HepG2 (cell line): ENCODE measurements around the gene NOC3L. TPM values are rescaled to one million over a fixed set of nuclear protein-coding genes. Genes with fewer than 3 reads are reported as not detected.

Experiments used
- ELF3 ChIP-seq: IDR thresholded peaks from 2 replicates; pipeline ENCODE4 v1.6.1; 2016; ENCODE audit warnings: missing genetic modification reagents, missing compliant biosample characterization
- GTF3A ChIP-seq: sonication (generic); formaldehyde crosslinking; conservative IDR thresholded peaks from 2 replicates; pipeline ENCODE4 v1.4.0; 2020; ENCODE audit warnings: mild to moderate bottlenecking, missing genetic modification reagents
- RARA ChIP-seq: IDR thresholded peaks from 2 replicates; pipeline ENCODE4 v1.6.1; 2016; ENCODE audit warnings: missing genetic modification reagents, missing compliant biosample characterization
- SAP130 ChIP-seq: IDR thresholded peaks from 2 replicates; pipeline ENCODE4 v1.6.1; 2016; ENCODE audit warnings: low read depth
- SMAD1 ChIP-seq: sonication (generic); formaldehyde crosslinking; IDR thresholded peaks from 2 replicates; pipeline ENCODE4 v1.4.0; 2020; ENCODE audit warnings: missing genetic modification reagents, low read depth, mild to moderate bottlenecking, borderline replicate concordance
- SYNCRIP ChIP-seq: fragments of 200-400 bp; formaldehyde crosslinking; IDR thresholded peaks from 2 replicates; pipeline ENCODE4 v1.6.1; 2018; ENCODE audit warnings: mild to moderate bottlenecking, low read depth, low read length; ENCODE audit not compliant: insufficient read depth
- TARDBP ChIP-seq: sonication (generic); formaldehyde crosslinking; IDR thresholded peaks from 2 replicates; pipeline ENCODE4 v1.8.0; 2022; ENCODE audit warnings: mild to moderate bottlenecking, missing genetic modification reagents
- TRIM24 ChIP-seq: sonication (generic); formaldehyde crosslinking; IDR thresholded peaks from 2 replicates; pipeline ENCODE4 v1.8.0; 2022; ENCODE audit warnings: mild to moderate bottlenecking, missing genetic modification reagents
- U2AF2 ChIP-seq: fragments of 200-400 bp; formaldehyde crosslinking; IDR thresholded peaks from 2 replicates; pipeline ENCODE4 v1.6.1; 2017; ENCODE audit warnings: low read depth, mild to moderate bottlenecking, low read length
- ZFP82 ChIP-seq: sonication (generic); formaldehyde crosslinking; IDR thresholded peaks from 2 replicates; pipeline ENCODE4 v1.5.1; 2020; ENCODE audit warnings: mild to moderate bottlenecking, missing genetic modification reagents, borderline replicate concordance
- ZNF274 ChIP-seq: sonication (generic); formaldehyde crosslinking; IDR thresholded peaks from 2 replicates; pipeline ENCODE4 v1.5.1; 2020; ENCODE audit warnings: mild to moderate bottlenecking, missing genetic modification reagents
- ZNF3 ChIP-seq: IDR thresholded peaks from 2 replicates; pipeline ENCODE4 v1.7.0; 2017; ENCODE audit warnings: inconsistent platforms
- ZNF530 ChIP-seq: sonication (generic); formaldehyde crosslinking; IDR thresholded peaks from 2 replicates; pipeline ENCODE4 v1.5.0; 2020; ENCODE audit warnings: low read depth, mild to moderate bottlenecking, missing genetic modification reagents
- ZNF572 ChIP-seq: sonication (generic); formaldehyde crosslinking; IDR thresholded peaks from 2 replicates; pipeline ENCODE4 v1.5.1; 2020; ENCODE audit warnings: mild to moderate bottlenecking, missing genetic modification reagents
- ZNF678 ChIP-seq: sonication (generic); formaldehyde crosslinking; IDR thresholded peaks from 2 replicates; pipeline ENCODE4 v1.4.0; 2020; ENCODE audit warnings: mild to moderate bottlenecking, missing genetic modification reagents
- polyA plus RNA-seq, 8 experiments: library from polyadenylated mRNA; depleted of rRNA in 3 of 8; stranded (reverse) in 7 of 8; unstranded in 1 of 8; fragments of >200 nt; fragmentation: Illumina TruSeq in 4 of 8; extraction: Trizol in 4 of 8; gene quantifications; 2 replicates each; pipeline versions ENCODE4 v1.2.1 to v1.2.3, GENCODE V29; 2011 to 2016; ENCODE audit warnings: low read depth in 4 of 8, missing spikeins in 1 of 8, mixed read lengths in 1 of 8; ENCODE audit not compliant: insufficient read depth in 1 of 8
- total RNA-seq, 5 experiments: library from RNA; depleted of rRNA; stranded (reverse); fragments of >200 nt; fragmentation: Illumina TruSeq; extraction: Trizol; gene quantifications; 2 replicates each; pipeline ENCODE4 v1.2.3, GENCODE V29; 2016; ENCODE audit warnings: low read depth in 1 of 5
- TF ChIP-seq, protein P1 (sequence below): sonication (generic); formaldehyde crosslinking; IDR thresholded peaks from 2 replicates; pipeline ENCODE4 v1.4.0; 2020; ENCODE audit warnings: missing genetic modification reagents, borderline replicate concordance
- TF ChIP-seq, protein P2 (sequence below): sonication (generic); formaldehyde crosslinking; IDR thresholded peaks from 2 replicates; pipeline ENCODE4 v1.8.1; 2022; ENCODE audit warnings: mild to moderate bottlenecking, missing genetic modification reagents
- TF ChIP-seq, protein P3 (sequence below): IDR thresholded peaks from 2 replicates; pipeline ENCODE4 v1.6.1; 2016; ENCODE audit warnings: mild to moderate bottlenecking
- TF ChIP-seq, protein P4 (sequence below): sonication (generic); formaldehyde crosslinking; IDR thresholded peaks from 2 replicates; pipeline ENCODE4 v1.8.1; 2023; ENCODE audit warnings: mild to moderate bottlenecking, missing genetic modification reagents
- TF ChIP-seq, protein P5 (sequence below): IDR thresholded peaks from 2 replicates; pipeline ENCODE4 v1.6.1; 2012; ENCODE audit warnings: low read depth, low read length, improper control_type of control experiment
- TF ChIP-seq, protein P6 (sequence below): conservative IDR thresholded peaks from 2 replicates; pipeline ENCODE4 v1.6.1; 2018; ENCODE audit warnings: missing genetic modification reagents

Gene NOC3L
- total and polyA plus RNA-seq, 2 of the 13 experiments (the other 11 are each of a cell fraction or from before 2014, with no cell fraction given), result 7.8 to 36.6 TPM

DNA sequence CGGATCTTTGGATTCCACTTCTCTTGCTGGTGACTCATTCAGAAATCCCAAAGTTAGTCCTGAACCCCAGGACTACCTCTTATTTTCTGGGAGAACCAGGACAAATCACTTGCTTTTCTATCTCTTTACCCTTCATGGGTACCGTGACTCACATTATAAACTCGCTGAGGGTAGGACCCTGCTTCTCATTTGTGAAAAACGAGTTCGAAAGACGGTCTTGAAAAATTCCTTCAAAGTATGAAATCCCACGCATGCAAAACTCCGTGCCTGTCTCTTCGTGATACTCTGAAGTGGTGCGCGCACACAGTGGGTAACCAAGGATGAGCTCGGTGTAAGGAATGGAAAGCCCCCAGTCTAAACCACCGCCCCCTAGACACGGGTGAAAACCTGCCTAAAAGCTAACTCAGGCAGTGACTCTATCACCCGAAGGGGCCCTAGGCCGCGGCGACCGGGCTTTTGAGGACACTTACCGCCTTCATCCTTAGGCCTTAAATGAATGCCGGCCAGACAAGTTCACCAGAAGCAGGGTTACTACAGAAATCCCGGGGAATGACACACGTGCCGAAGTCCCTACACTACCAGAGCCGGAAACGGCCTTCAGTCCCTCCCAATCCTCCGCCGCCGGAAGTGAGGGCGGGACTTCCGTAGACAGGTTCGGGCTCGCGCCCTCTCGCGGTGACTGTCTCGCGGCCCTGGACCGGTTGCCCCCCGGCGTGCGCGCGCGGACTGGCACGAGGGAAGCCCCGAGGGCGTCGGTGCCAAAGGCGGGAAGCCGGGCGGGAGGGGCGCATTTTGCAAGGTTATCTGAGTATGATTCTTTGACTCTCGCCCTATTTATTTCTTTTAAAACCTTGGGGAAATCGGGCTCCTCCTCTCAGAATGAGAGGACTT is at the start of gene NOC3L (continued):
- TF ChIP-seq, protein P1, sequence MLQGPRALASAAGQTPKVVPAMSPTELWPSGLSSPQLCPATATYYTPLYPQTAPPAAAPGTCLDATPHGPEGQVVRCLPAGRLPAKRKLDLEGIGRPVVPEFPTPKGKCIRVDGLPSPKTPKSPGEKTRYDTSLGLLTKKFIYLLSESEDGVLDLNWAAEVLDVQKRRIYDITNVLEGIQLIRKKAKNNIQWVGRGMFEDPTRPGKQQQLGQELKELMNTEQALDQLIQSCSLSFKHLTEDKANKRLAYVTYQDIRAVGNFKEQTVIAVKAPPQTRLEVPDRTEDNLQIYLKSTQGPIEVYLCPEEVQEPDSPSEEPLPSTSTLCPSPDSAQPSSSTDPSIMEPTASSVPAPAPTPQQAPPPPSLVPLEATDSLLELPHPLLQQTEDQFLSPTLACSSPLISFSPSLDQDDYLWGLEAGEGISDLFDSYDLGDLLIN, result peak; percentile 64; the same call in 1 of the 2 replicates
- TF ChIP-seq ZNF3 (CRISPR knock-in tag) (no peak), SMAD1 (peak; percentile 94; the same call in 1 of the 2 replicates), SYNCRIP (no peak), ZFP82 (CRISPR knock-in tag) (peak; percentile 95; the same call in 1 of the 2 replicates), SAP130 (CRISPR knock-in tag) (peak; percentile 92), TRIM24 (CRISPR knock-in tag) (no peak), U2AF2 (no peak), TARDBP (peak; percentile 94), ZNF678 (CRISPR knock-in tag) (0 out of 2 replicates have a peak, but pooled peaks have one; percentile 81), GTF3A (CRISPR knock-in tag) (no peak), ZNF274 (CRISPR knock-in tag) (peak; percentile 99), ELF3 (CRISPR knock-in tag) (peak; percentile 94), RARA (peak; percentile 70), ZNF530 (CRISPR knock-in tag) (peak; percentile 83; the same call in 1 of the 2 replicates), ZNF572 (no peak)
- TF ChIP-seq, protein P2, sequence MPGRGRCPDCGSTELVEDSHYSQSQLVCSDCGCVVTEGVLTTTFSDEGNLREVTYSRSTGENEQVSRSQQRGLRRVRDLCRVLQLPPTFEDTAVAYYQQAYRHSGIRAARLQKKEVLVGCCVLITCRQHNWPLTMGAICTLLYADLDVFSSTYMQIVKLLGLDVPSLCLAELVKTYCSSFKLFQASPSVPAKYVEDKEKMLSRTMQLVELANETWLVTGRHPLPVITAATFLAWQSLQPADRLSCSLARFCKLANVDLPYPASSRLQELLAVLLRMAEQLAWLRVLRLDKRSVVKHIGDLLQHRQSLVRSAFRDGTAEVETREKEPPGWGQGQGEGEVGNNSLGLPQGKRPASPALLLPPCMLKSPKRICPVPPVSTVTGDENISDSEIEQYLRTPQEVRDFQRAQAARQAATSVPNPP (CRISPR knock-in tag), result peak; percentile 99
- TF ChIP-seq, protein P3, sequence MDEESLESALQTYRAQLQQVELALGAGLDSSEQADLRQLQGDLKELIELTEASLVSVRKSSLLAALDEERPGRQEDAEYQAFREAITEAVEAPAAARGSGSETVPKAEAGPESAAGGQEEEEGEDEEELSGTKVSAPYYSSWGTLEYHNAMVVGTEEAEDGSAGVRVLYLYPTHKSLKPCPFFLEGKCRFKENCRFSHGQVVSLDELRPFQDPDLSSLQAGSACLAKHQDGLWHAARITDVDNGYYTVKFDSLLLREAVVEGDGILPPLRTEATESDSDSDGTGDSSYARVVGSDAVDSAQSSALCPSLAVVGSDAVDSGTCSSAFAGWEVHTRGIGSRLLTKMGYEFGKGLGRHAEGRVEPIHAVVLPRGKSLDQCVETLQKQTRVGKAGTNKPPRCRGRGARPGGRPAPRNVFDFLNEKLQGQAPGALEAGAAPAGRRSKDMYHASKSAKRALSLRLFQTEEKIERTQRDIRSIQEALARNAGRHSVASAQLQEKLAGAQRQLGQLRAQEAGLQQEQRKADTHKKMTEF, result peak; percentile 96
- TF ChIP-seq, protein P4, sequence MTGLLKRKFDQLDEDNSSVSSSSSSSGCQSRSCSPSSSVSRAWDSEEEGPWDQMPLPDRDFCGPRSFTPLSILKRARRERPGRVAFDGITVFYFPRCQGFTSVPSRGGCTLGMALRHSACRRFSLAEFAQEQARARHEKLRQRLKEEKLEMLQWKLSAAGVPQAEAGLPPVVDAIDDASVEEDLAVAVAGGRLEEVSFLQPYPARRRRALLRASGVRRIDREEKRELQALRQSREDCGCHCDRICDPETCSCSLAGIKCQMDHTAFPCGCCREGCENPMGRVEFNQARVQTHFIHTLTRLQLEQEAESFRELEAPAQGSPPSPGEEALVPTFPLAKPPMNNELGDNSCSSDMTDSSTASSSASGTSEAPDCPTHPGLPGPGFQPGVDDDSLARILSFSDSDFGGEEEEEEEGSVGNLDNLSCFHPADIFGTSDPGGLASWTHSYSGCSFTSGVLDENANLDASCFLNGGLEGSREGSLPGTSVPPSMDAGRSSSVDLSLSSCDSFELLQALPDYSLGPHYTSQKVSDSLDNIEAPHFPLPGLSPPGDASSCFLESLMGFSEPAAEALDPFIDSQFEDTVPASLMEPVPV, result peak; percentile 98
- TF ChIP-seq, protein P5, sequence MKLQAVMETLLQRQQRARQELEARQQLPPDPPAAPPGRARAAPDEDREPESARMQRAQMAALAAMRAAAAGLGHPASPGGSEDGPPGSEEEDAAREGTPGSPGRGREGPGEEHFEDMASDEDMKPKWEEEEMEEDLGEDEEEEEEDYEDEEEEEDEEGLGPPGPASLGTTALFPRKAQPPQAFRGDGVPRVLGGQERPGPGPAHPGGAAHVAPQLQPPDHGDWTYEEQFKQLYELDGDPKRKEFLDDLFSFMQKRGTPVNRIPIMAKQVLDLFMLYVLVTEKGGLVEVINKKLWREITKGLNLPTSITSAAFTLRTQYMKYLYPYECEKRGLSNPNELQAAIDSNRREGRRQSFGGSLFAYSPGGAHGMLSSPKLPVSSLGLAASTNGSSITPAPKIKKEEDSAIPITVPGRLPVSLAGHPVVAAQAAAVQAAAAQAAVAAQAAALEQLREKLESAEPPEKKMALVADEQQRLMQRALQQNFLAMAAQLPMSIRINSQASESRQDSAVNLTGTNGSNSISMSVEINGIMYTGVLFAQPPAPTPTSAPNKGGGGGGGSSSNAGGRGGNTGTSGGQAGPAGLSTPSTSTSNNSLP, result no peak
- TF ChIP-seq, protein P6, sequence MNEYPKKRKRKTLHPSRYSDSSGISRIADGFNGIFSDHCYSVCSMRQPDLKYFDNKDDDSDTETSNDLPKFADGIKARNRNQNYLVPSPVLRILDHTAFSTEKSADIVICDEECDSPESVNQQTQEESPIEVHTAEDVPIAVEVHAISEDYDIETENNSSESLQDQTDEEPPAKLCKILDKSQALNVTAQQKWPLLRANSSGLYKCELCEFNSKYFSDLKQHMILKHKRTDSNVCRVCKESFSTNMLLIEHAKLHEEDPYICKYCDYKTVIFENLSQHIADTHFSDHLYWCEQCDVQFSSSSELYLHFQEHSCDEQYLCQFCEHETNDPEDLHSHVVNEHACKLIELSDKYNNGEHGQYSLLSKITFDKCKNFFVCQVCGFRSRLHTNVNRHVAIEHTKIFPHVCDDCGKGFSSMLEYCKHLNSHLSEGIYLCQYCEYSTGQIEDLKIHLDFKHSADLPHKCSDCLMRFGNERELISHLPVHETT (CRISPR knock-in tag), result peak; percentile 93
